GM12865 (cell line): Measurements from ENCODE around the gene SLC35A5.
A peak's percentile ranks its signal among the peaks of the same experiment; 100 is the strongest.

ENCODE experiments used
- DNase-seq: peaks from one replicate; pipeline ENCODE4 v3.0.0; 2010; ENCODE audit warnings: low read depth
- H3K4me3 ChIP-seq: 2 replicates; pipeline ENCODE4 v1.5.1; 2011; ENCODE audit warnings: mild to moderate bottlenecking, low read depth, low read length, control low read depth
- CTCF ChIP-seq: IDR thresholded peaks from 2 replicates; pipeline ENCODE4 v1.5.1; 2011; ENCODE audit warnings: low read length, control low read depth, low read depth, inconsistent platforms; ENCODE audit not compliant: insufficient read depth; ENCODE audit errors: missing control alignments

The SLC35A5 gene

GRCh38 chr3:112623213-112623612 is 61.4 kb downstream of the SLC35A5 start:
- DNase-seq: no peak
- TF ChIP-seq CTCF: no peak
- no peak overlapping the region for H3K4me3 ChIP-seq

GRCh38 chr3:112623717-112624116 is 61.9 kb downstream of the SLC35A5 start:
- DNase-seq: no peak
- no peak for TF ChIP-seq CTCF
- no peak overlapping the region for H3K4me3 ChIP-seq

- H3K4me3 ChIP-seq: no peak overlapping the region
- no peak for TF ChIP-seq CTCF
- no peak for DNase-seq
These were observed 65.6 kb downstream of the SLC35A5 start for GRCh38 chr3:112627419-112627818.

- DNase-seq: no peak
These were observed 66.1 kb downstream of the SLC35A5 start for GRCh38 chr3:112627919-112628466.

DNA sequence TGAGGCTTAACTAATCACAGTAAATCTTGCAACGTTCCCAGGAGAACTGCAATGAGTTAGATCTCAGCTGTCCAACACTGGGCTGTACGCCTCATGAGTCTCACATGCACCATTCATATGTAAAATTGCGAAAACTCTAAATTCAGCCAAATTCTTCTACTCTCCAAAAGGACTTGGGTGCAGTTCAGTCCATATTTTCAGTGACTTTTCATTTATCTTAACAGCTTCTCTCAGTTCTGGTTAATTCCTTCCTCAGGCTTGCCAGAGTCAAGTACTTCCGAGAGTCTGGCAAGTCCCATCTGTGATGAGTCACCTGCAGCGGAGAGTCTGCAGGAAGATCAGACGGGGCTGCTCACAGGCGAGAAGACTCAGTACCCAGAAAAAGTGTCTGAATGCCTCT is 67.6 kb downstream of the SLC35A5 start:
- H3K4me3 ChIP-seq: no peak overlapping the region
- no peak for TF ChIP-seq CTCF
- DNase-seq: peak; percentile 30

More at GRCh38 chr3:112627919-112628466, 66.1 kb downstream of the SLC35A5 start:
- no peak for TF ChIP-seq CTCF
- no peak overlapping the region for H3K4me3 ChIP-seq

GRCh38 chr3:112631257-112631656 is 69.4 kb downstream of the SLC35A5 start:
- DNase-seq: no peak
- TF ChIP-seq CTCF: no peak
- no peak overlapping the region for H3K4me3 ChIP-seq

DNA sequence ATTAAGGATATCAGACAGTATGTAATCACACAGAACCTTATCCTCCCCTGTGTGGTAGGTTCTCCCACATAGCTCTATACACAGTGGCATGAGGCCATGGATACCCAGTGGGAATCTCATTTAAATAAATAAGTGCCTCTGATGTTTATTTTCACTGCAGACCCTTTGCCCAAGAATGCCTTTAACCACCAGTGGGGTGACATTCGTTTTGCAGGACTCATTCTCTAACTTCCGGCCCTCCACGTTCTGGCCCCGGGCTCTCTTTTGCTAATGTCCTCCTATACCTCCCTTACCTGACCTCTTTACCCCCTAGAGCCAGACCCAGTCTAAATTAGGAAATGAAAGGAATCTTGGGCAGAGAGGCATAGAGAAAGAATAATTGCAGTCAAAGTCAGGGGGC is 70.8 kb downstream of the SLC35A5 start:
- no peak overlapping the region for H3K4me3 ChIP-seq
- DNase-seq: no peak
- no peak for TF ChIP-seq CTCF
